Inflammatory macrophage treated with lipopolysaccharide for 4 hours (primary cell): ENCODE results near the gene DCDC2C.

Source experiments
- DNase-seq: peaks from one replicate; pipeline ENCODE4 v3.0.0-alpha.2; 2020

Gene DCDC2C

DNA sequence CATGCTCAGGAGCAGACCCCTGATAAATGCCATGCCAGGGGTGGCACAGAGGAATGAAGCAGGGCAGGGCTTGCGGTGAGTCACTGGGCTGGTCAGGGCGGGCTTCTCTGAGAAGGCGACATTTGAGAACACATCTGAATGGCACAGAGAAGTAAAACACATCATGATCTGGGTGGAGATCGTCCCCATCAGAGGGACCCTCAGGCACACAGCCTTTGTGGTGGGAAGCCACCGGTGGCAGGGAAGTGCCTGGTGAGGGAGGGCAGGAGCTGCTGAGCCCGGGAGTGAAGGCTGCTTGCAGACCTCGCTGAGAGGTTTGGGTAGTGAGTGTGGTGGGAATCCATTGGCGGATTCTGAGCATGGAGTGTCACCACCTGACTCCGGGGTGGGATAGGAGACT is 44.5 kb downstream of the DCDC2C start:
- DNase-seq, result no peak

DNA sequence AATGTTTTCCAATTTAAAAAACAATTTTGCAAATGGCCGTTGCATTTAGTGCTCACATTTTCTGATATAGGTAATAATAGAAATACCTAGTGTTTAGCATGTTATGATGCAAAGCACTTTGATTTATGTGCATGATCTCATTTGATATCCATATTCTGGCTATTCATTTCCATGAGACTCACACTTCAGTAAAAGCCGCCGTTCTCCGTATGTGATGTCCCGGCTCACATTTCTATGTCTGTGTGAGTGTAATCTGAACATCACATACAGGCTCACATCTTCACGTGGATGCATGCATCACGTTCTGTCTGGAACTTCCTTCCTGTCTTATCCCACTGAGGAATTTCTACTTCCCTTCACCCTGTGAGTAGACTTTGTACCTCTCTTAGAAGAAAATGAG is 45.8 kb downstream of the DCDC2C start:
- DNase-seq, result no peak

DNA sequence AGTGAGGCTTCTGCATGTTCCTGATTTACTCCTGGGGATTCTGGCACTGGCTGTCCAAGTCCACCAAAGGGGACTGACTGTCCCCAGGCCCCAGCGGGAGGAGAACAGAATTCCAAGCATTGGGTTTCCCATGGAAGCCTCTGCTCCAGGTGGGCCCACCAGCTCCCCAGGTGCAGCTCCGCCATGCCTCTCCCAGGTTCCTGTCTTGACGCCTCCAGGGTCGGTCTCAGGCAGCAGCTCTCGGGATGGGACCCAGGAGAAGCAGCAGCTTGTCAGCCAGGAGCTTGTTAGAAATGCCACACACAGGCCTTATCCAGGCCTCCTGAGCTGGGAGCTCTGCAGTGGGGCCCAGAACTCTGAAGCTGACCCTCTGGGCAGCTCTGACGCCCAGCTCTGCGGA is 47.9 kb downstream of the DCDC2C start:
- no peak for DNase-seq

DNA sequence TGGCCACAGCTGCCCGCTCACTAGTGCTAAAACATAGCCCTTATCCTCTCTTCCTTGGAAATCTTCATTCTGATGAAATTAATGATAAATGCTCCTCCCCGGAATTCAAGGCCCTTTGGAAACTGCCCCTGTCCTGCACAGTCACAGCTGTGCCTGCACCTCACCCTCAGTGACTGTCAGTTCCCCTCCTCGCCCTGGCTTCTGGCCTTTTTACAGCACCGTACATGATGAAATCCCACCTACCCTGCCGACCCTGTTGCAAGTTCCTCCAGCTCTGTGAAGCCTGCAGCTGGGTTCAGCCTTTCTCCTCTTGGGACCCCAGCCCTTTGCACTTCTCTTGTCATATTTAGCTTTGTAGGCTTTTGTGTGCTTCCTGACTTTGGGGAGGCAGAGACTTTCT is 48.4 kb downstream of the DCDC2C start:
- no peak for DNase-seq

DNA sequence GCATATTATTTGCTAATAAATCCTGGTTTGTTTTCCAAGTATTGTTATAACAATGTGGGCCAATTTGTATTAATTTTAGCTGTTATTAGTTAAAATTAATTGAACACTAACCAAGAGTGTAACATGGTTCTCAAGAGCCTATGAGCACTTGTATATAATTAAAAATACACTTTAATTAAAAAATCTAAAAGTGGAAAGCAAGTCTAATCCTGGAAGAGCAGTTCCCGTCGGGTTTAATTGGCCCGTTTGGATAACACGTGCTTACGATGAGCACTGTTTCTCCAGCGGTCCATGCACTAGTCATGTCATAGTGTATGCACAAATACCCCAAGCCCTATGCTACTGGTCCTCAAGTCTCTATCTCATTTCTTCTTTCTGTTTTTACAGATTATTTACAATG is 49.0 kb downstream of the DCDC2C start:
- DNase-seq, result no peak

DNA sequence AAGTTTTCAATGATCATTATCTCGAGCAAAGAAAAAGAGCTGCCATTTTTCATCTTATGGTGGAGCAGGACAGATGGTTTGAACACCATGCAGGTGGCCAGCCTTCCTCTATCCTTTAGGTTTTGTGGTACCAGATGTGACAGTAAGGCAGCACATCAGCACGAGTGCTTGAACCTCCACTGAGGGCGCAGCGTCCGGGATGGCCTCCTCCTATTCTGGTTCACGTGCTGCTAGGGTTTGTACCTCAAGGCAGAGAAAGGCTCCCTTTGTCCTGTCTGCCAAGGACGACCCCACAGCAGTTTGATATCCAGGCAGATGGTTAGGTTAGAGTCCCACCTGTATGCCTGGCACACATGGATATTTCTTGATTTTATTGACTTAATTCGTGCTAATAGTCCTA is 50.2 kb downstream of the DCDC2C start:
- DNase-seq, result no peak

DNA sequence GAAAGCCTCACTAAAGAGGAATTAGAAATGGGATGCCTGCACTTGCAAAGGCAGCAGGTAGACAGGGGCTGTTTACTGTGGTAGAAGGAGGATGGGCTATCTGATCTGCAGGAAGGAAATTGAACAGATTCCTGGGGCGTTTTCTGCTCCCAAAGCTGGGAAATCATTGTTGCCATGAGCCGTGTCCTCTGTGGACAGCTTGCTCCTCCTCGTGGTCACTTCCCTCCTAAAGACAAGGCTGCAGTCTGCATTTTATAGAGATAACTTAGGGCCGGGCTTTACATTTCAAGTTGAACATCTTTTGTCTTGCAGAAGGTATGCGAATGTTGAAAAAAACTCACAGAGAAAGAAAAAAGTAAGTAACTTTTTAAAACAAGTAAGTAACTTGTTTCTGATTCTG is 50.9 kb downstream of the DCDC2C start:
- DNase-seq, result no peak

DNA sequence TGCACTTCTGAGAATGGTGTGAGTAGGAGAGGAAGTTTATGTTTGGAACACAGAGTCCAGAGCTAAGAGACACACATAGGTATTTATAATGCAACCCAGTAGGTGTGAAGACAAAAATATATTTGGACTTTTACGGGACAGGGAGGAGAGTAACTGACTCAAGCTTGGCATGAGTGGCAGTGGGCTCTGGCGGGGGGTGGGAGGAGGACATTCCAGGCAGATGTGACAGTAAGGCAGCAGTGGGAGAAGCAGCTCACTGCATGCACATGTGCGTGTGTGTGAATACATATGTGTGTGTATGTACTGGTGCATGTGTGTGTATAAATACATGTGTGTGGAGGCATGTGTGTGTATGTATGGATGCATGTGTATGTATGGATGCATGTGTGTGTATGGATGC is 51.4 kb downstream of the DCDC2C start:
- DNase-seq, result no peak

DNA sequence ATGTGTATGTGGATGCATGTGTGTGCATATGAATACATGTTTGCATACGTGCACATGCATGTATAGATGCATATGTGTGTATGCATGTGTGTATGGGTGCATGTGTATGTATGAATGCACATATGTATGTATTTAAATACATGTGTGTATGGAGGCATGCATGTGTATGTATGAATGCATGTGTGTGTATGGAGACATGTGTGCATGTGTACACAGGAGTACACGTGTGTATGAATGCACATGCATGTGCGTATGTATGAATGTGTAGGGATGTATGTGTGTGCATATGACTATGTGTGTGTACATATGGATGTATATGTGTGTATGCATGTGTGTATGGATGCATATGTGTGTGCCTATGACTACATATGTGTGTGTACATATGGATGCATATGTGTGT is 51.9 kb downstream of the DCDC2C start:
- no peak for DNase-seq

DNA sequence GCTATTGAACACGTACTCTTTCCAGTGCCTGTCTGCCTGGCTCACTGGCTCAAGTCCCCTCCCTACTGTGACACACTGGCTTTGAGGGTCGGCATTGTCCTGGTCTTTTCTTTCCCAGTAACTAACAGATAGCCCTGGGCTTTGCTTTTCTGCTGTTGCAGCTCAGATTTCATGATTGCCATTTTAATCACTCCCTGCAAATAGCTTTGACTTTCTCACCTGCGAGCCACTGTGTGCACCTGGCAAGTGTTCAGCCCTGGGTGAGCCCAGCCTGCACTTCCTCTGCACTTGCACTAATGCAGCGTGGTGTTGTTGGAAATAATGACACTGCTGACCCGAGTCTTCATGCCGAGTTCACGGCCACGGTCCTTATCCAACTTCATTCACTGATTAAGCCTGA is 52.9 kb downstream of the DCDC2C start:
- DNase-seq, result no peak

DNA sequence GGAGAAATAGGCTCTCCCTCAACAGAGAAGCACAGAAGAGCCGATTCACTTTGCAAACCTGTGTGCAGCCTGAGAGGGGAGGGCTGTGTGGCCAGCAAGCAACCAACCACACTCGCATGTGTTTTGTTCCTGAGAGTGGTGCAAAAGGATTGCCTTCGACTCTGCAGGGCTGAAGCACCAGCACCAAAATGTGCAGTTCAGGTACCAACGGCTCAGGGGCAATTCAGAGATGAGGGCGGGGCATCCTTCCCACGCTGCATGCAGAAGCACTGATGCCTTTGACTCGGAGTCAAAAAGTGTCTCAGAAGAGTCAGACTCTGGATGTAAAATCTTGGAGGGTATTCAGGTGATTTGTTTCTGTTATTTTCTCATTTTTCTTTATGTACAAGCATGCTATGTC is 55.5 kb downstream of the DCDC2C start:
- DNase-seq, result no peak

DNA sequence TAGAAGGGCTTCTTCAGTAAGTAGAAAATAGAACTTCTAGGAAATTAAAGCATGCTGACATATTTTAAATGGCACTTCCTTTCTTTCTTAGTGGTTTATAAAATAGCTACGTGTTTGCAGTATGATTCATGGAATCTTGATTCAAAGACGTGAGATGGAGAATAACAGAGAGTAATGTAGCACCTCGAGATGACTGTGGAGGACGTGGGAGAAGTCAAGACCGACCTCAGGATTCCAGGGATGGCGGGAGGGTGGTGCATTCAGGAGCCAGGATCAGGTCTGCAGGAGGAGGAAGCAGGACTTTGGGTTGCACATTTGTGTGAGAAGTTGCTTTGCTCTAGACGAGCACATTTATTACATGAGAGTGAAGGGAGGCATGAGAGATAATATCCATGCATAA is 56.0 kb downstream of the DCDC2C start:
- no peak for DNase-seq

DNA sequence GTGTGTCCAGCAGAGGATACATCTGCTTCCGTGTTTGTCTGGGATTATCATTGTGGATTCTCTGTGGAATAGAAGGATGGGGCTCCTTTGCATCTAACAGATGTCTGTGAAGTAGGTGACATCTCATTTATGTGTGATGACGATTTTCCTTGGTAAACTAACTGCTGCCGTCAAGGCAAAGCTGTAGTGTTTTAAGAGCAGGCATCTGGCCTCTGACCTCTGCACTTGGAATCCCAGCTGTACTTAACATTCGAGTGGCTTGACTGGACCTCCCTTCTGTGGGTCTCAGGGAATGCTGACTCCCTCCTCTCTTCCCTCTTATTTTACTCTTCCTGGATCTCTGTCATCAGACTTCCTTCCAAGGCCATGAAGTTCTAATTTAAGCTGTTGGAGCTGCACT is 56.4 kb downstream of the DCDC2C start:
- DNase-seq, result no peak

DNA sequence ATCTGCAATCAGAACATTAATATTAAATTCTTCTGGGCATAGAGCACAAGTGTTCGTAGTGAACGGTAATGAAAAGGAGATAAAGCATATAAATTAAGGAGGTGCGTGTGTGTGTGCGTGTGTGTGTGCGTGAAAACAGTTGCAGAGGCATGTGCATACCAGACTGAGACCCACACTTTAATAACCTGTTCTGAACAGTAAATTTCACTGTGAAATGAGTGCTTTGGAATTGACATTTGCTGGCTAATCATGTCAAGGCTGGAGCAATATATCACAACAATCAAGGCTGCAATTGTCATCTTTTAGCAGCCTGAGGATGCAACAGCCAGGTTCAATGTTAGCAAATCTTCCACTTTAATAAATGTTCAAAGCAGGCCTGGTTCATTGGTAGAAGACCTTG is 57.9 kb downstream of the DCDC2C start:
- no peak for DNase-seq

DNA sequence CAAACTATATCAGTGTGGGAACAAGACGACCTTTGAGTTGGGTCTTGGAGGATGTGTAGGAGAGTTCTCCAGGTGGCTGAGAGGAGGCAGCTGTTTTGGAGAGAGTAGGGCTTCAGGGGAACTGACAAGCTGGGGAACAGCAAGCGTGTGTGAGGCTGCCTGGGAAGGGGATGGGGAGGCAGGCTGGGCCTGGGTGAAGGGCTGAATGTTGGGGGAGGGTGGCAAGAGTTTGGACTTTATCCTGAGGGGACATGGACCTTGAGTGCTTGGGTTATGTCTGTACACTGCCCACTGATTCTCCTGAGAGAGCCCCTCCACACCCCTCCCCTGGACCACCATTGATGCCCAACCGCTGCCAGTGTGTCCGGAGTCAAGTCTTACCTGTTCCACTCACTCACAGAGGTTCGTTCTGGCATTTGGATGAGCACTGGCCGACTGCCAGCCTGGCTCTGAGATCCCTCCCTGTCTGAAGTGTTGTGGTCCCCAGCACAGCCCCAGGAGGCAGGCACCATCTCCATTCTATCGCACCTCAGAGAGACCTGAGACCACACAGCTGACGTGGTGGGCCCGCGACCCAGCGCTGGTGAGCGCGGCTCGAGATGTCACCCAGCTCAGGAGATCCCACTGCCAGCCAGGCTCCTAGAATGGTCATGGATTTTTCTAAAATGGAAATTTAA is 59.5 kb downstream of the DCDC2C start:
- DNase-seq, result no peak

DNA sequence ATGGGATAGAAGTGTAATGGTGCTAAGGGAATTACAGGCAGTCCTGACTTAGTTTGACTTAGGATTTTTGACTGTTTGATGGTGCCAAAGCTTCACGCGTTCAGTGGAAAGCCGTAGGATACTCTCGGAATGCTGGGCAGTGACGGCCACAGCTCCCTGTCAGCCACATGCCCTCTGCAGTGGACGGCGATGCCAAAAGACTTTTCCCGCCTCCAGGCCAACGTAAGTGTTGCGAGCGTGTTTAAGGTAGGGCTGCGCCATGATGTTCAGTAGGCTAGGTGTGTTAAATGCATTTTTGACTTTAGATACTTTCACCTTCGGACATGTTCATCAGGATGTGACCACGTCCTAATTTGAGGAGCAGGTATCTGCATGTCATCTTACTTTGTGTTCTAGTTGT is 63.4 kb downstream of the DCDC2C start:
- no peak for DNase-seq

DNA sequence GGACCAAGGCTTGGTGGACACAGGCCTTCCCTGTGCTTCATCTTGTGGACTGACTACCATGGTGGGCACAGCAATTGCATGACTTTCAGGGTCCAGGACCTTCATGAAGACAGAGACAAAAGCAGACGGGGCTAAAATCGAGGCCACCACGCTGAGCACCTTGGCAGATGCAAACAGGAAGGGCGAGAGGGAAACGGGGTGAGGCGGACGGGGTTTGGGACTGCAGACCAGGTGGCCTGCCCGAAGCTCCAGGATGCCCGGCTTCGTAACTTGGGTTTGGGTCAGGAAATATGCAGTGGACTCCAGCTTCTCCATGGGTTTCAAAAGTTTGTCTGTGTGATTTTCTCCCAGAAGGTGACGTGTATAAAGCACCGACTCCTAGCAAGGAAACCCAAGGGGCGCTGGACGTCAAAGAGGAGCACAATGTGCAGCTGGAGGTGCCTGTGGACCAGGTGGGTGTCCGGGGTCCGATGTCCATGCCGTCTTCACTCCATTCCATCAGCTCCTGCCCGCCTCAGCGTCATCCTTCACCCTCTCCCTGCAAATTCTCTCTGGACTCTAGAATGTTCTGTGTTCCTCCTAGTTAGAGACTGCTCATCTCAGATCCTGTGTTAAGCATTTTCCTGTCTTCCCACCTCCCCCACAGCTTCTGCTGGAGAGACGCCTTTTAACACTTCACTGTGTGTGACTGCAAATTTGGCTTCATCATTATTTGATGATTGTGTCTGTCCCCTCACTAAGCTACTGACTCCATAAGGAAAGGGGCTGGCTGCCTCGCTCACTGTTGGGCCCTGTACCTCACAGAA is 65.8 kb downstream of the DCDC2C start:
- no peak for DNase-seq

DNA sequence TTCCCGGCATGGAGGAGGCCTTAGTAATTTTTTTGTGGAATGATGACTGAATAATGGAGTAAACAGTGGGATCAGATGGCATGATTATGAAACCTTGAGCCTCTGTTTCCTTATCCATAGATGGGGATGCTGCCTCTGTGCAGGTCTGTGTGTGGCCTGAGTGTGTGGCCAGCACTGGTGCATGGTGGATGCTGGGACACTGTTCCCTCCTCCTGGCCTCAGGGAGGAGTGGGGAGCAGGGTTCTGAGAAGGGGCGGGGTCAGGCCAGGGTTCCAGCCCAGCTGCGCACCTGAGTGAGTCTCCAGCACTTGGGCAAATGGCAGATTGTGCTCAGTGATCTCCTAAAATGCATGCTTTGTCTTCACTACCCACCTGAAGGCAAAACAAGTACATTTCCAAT is 66.4 kb downstream of the DCDC2C start:
- no peak for DNase-seq

DNA sequence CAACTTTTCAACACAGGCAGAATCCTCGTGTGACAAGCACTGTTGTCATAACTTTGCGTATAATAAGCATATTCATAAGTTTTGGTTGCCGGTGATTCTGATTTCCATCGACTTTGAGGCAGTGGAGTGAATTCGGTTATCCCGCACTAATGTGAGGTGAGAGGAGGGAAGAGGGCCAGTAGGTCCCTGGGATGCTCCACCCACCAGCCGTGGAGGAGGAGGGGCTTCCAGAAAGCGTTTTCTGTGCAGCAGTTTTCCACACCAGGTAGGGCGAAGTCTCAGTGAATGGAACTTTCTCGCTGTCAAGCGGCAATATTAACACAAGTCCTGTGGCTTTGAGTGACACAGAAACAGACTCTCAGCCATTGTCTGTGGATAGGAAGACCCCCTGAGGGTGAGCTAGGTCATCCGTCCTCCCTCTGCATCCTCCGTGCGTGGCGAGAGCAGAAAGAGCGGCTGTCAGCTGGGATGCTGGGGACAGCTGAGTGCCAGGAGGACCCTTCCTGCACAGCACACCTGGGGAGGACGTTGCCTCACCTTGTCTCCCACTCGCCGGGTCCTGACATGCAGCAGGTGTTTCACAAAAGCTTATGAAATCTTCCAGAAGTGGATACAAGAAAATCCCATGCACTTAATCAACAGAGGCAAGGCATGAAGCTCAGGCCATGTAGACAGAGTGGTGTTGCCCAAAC is 67.5 kb downstream of the DCDC2C start:
- no peak for DNase-seq

DNA sequence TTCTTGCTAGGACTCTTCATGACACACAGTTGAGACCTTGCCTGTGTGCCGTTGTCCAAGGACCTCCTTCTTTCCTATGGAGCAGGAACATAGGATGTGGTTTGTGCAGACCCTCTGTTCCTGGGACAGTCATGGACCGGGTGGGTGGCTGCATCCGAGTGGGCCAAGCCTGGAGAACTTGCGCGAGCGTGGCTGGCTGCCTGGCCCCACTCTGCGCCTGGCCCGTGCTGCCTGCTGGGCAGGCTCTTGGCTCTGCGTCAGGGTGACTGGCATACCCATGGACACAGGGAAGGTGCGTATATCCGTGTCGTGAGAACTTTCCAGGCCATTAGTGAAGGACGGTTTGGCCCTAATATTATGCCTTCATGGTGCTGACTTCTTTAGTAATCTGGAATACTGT is 68.2 kb downstream of the DCDC2C start:
- DNase-seq, result no peak

DNA sequence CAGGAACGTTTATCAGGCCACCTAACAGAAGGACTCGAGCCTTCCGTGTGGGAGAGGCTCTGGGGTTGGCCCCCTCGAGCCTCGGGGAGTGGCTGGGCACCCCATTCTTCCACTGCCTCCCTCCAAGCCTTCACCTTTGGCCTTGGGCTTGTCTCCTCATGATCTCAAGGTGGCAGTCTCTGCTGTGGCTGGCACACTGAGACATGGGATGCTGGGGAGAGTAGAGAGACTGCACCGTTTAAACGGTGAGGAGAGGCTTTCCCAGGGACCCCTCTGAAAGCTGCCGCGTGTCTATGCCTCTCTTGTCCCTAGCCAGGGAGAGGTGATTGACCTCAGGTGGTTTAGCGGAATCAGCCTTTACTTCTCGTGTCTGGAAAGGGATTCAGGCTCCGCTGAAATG is 71.0 kb downstream of the DCDC2C start:
- no peak for DNase-seq

DNA sequence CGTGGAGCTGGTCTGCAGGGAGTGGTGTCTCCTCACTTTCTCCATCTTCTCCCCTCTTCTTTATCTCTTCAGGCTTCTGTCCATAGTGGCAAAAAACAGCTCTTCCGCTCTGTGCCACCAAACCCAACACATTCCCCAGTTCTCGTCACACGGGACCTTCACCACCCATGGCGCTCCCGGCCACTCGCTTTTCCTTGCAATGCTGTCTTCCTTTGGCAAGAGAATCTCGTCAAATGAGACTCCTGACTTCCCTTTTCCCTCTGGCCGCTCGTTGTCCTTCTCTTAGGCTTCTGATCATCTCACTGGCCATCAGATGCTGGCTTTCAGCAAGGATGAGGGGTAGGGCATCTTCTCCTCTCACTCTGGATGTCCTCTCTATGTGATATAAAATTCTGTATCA is 72.9 kb downstream of the DCDC2C start:
- no peak for DNase-seq

DNA sequence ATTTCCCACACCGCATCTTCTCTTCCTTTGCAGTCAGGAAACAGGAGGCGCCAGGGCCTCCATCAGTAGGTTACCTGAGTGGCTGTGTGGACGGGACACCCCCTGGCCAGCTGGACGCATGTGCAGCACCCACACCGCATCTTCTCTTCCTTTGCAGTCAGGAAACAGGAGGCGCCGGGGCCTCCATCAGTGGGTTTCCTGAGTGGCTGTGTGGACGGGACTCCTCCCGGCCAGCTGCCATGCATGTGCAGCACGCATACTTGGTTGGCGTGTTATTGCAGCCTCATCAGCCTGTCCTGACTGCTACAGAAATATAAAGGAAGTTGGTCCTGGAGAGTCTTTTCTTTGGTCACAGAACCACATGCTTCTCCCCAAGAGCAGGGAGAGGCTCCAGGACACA is 74.6 kb downstream of the DCDC2C start:
- no peak for DNase-seq

DNA sequence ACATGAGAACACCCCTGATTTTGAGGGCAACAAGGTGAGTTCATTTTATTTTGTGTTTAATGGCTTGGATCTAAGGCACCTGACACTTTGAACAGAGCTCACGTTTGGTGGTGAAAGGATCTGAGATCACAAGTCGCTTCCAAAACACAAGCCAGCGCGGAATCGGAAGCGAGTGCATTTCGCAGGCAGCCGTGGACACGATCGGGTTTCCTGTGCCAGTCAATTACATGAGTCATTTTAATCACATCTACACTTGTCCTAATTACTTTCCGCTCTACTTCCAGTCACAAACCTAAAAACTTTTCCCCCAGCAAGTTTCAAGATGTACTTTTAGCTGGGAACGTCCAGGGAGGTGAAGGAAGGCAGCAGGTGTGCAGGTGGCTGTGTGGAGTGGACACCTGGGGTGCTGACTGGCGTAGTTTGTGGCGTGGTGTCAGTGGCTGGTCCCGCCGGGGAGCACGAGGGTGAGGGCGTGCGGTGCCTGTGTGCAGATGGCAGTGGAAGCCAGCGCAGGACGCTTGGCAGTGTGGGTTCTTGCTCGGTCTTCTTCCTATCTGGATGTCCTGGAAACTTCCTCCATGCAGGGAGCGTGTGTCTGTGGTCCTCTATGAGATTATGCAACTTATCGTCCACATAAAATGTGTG is 75.6 kb downstream of the DCDC2C start:
- no peak for DNase-seq
